K562 (cell line): ENCODE data around the gene NYAP1. TPM values are rescaled to one million over a fixed set of nuclear protein-coding genes. Genes with fewer than 3 reads are reported as not detected.

Experiments used
- ASH1L ChIP-seq: fragments of 450-650 bp; IDR thresholded peaks from 2 replicates; pipeline ENCODE4 v1.6.1; 2018; ENCODE audit warnings: borderline replicate concordance, mild to moderate bottlenecking, low read depth; ENCODE audit not compliant: partially characterized antibody
- ATF3 ChIP-seq, 2 experiments: fragments of 450-650 bp in 1 of 2; sonication (generic) in 1 of 2; formaldehyde crosslinking in 1 of 2; IDR thresholded peaks in 1 of 2; conservative IDR thresholded peaks in 1 of 2; 2 replicates each; pipeline versions ENCODE4 v1.6.1 to v1.8.1; 2016 to 2023; ENCODE audit warnings: mild to moderate bottlenecking in 2 of 2, moderate library complexity in 2 of 2, inconsistent platforms in 1 of 2, missing genetic modification reagents in 1 of 2
- CGGBP1 ChIP-seq: fragments of 250-450 bp; sonication (Bioruptor Pico); IDR thresholded peaks from 2 replicates; pipeline ENCODE4 v1.9.0; 2021; ENCODE audit warnings: mild to moderate bottlenecking
- E2F3 ChIP-seq: fragments of 250-450 bp; sonication (Bioruptor Pico); IDR thresholded peaks from 2 replicates; pipeline ENCODE4 v1.4.0; 2020; ENCODE audit warnings: mild to moderate bottlenecking
- FOXA3 ChIP-seq, 2 experiments: fragments of 450-650 bp in 1 of 2; sonication (generic) in 1 of 2; formaldehyde crosslinking; IDR thresholded peaks in 1 of 2; conservative IDR thresholded peaks in 1 of 2; 2 replicates each; pipeline versions ENCODE4 v1.4.0 to v1.8.0; 2020 to 2022; ENCODE audit warnings: mild to moderate bottlenecking in 2 of 2, missing genetic modification reagents in 1 of 2
- GABPB1 ChIP-seq: sonication (generic); formaldehyde crosslinking; IDR thresholded peaks from 2 replicates; pipeline ENCODE4 v1.8.0; 2022; ENCODE audit warnings: mild to moderate bottlenecking, missing genetic modification reagents
- GATAD2A ChIP-seq: fragments of 450-650 bp; IDR thresholded peaks from 2 replicates; pipeline ENCODE4 v1.6.1; 2017
- IRF9 ChIP-seq: fragments of 450-650 bp; IDR thresholded peaks from 2 replicates; pipeline ENCODE4 v1.6.1; 2016; ENCODE audit warnings: missing biosample characterization, missing genetic modification characterization
- KAT7 ChIP-seq: sonication (generic); formaldehyde crosslinking; IDR thresholded peaks from 2 replicates; pipeline ENCODE4 v1.8.0; 2022; ENCODE audit warnings: missing genetic modification reagents, mild to moderate bottlenecking, borderline replicate concordance
- MLX ChIP-seq, 2 experiments: fragments of 450-650 bp in 1 of 2; sonication (generic) in 1 of 2; formaldehyde crosslinking; conservative IDR thresholded peaks; 2 replicates each; pipeline versions ENCODE4 v1.4.0 to v1.8.1; 2020 to 2022; ENCODE audit warnings: mild to moderate bottlenecking in 1 of 2, missing genetic modification reagents in 1 of 2
- MTF1 ChIP-seq: fragments of 250-450 bp; sonication (Bioruptor Pico); IDR thresholded peaks from 2 replicates; pipeline ENCODE4 v1.9.0; 2021; ENCODE audit warnings: moderate library complexity, mild to moderate bottlenecking, inconsistent platforms, borderline replicate concordance
- NCOA2 ChIP-seq, 2 experiments: fragments of 450-650 bp; IDR thresholded peaks; 2 replicates each; pipeline ENCODE4 v1.6.1; 2018; ENCODE audit warnings: mild to moderate bottlenecking in 2 of 2, moderate library complexity in 1 of 2; ENCODE audit not compliant: partially characterized antibody in 2 of 2
- NR2C1 ChIP-seq, 2 experiments: fragments of 450-650 bp; IDR thresholded peaks; 2 replicates each; pipeline ENCODE4 v1.6.1; 2017; ENCODE audit warnings: mild to moderate bottlenecking in 2 of 2, antibody characterized with exemption in 1 of 2, inconsistent platforms in 1 of 2, missing compliant biosample characterization in 1 of 2, missing genetic modification characterization in 1 of 2
- RAD21 ChIP-seq, 2 experiments: fragments of 250-450 bp in 1 of 2; fragments of 450-650 bp in 1 of 2; sonication (Bioruptor Pico) in 1 of 2; formaldehyde crosslinking in 1 of 2; IDR thresholded peaks in 1 of 2; conservative IDR thresholded peaks in 1 of 2; 2 replicates each; pipeline versions ENCODE4 v1.4.0 to v1.8.0; 2020 to 2022; ENCODE audit warnings: mild to moderate bottlenecking in 2 of 2, moderate library complexity in 1 of 2
- TRIM24 ChIP-seq, 2 experiments: fragments of 450-650 bp; IDR thresholded peaks; 2 replicates each; pipeline ENCODE4 v1.6.1; 2016
- ZKSCAN3 ChIP-seq: fragments of 250-450 bp; sonication (Bioruptor Pico); IDR thresholded peaks from 2 replicates; pipeline ENCODE4 v1.4.0; 2020
- ZNF134 ChIP-seq: fragments of 250-450 bp; sonication (Bioruptor Pico); conservative IDR thresholded peaks from 2 replicates; pipeline ENCODE4 v1.4.0; 2020
- ZNF175 ChIP-seq: fragments of 200-800 bp; sonication (Bioruptor generic); IDR thresholded peaks from 2 replicates; pipeline ENCODE4 v1.6.1; 2016; ENCODE audit warnings: low read depth, mild to moderate bottlenecking, missing genetic modification characterization, missing compliant biosample characterization
- ZNF280B ChIP-seq: fragments of 250-450 bp; sonication (Bioruptor Pico); IDR thresholded peaks from 2 replicates; pipeline ENCODE4 v1.5.1; 2021; ENCODE audit warnings: mild to moderate bottlenecking
- ZNF75A ChIP-seq: fragments of 450-650 bp; formaldehyde crosslinking; IDR thresholded peaks from 2 replicates; pipeline ENCODE4 v1.4.0; 2020; ENCODE audit warnings: mild to moderate bottlenecking
- polyA plus RNA-seq, 8 experiments: library from polyadenylated mRNA; depleted of rRNA in 4 of 8; stranded (reverse) in 5 of 8; unstranded in 3 of 8; fragments of >200 nt; fragmentation: Nextera tagmentation in 2 of 8; fragmentation: Illumina TruSeq in 1 of 8; extraction: Ambion mirVana in 2 of 8; extraction: Trizol in 1 of 8; gene quantifications; 2 replicates each; pipeline versions ENCODE4 v1.2.1 to v1.2.3, GENCODE V29; 2011 to 2014; ENCODE audit warnings: inconsistent platforms in 1 of 8, missing spikeins in 1 of 8
- total RNA-seq, 7 experiments: library from RNA; depleted of rRNA in 6 of 7; stranded (reverse); fragments of >200 nt in 6 of 7; fragmentation: Illumina TruSeq in 2 of 7; extraction: Trizol in 2 of 7; gene quantifications; 2 replicates each; pipeline versions ENCODE4 v1.2.1 to v1.2.3, GENCODE V29; 2011 to 2021; ENCODE audit warnings: low replicate concordance in 1 of 7

NYAP1 gene
- total and polyA plus RNA-seq, 9 of the 15 experiments (the other 6 are each of a cell fraction or from before 2014, with no cell fraction given) = 0.11 to 0.88 (median 0.22) TPM; not detected in 2

GRCh38 chr7:100444311-100445278 lies 39.1 kb upstream of the NYAP1 start (continued):
- TF ChIP-seq IRF9 (tag) (peak; percentile 50; the same call in 1 of the 2 replicates), ZNF280B (CRISPR knock-in tag) (no peak), ATF3 (IDR thresholded peaks at IDR 0.05) (peak; percentile 97), ATF3 (CRISPR knock-in tag; conservative IDR thresholded peaks at IDR 0.05) (peak; percentile 88), ZNF175 (CRISPR knock-in tag) (peak; percentile 96), ZKSCAN3 (CRISPR knock-in tag) (no peak), NR2C1 (IDR thresholded peaks at IDR 0.05) (peak; percentile 96), NR2C1 (tag; IDR thresholded peaks at IDR 0.05) (peak; percentile 97), CGGBP1 (CRISPR knock-in tag) (no peak), E2F3 (CRISPR knock-in tag) (peak; percentile 62), FOXA3 (CRISPR knock-in tag; conservative IDR thresholded peaks at IDR 0.05 in 1 of 2, IDR thresholded peaks at IDR 0.05 in 1 of 2) (no peak), MLX (CRISPR knock-in tag; conservative IDR thresholded peaks at IDR 0.05) (peak in 1 of 2 experiments; percentile 59; a peak in 1 of 4 replicates), ASH1L (peak; percentile 51), KAT7 (no peak), ZNF134 (CRISPR knock-in tag) (0 out of 2 replicates have a peak, but pooled peaks have one; percentile 23), ZNF75A (CRISPR knock-in tag) (no peak), MTF1 (no peak), GABPB1 (peak; percentile 28; the same call in 1 of the 2 replicates), NCOA2 (IDR thresholded peaks at IDR 0.05; ENCODE audit: partially characterized antibody in 2 of 2) (no peak), RAD21 (CRISPR knock-in tag; conservative IDR thresholded peaks at IDR 0.05 in 1 of 2, IDR thresholded peaks at IDR 0.05 in 1 of 2) (no peak), GATAD2A (no peak), TRIM24 (IDR thresholded peaks at IDR 0.05) (peak; percentile 71 to 78; a peak in 3 of 4 replicates)
